Ascending aorta (tissue), 2 donors: ENCODE data around the gene TANC1. TPM values are rescaled to one million over a fixed set of nuclear protein-coding genes. Genes with fewer than 3 reads are reported as not detected.
A peak's percentile ranks its signal among the peaks of the same experiment; 100 is the strongest.

Experiments
- DNase-seq, 2 donors: peaks; one replicate each; pipeline ENCODE4 v3.0.0-alpha.2; 2019; ENCODE audit warnings: low spot score in 2 of 2
- H3K27ac ChIP-seq, 2 donors: fragments of 200-600 bp; sonication (generic); one replicate each; pipeline ENCODE4 v1.5.1; 2016 to 2017; ENCODE audit warnings: mild to moderate bottlenecking in 1 of 2
- H3K27me3 ChIP-seq: fragments of 200-600 bp; sonication (generic); one replicate; pipeline ENCODE4 v1.5.1; 2017
- H3K36me3 ChIP-seq, 2 donors: fragments of 200-600 bp; sonication (generic); one replicate each; pipeline ENCODE4 v1.5.1; 2016
- H3K4me1 ChIP-seq, 2 donors: fragments of 200-600 bp; sonication (generic); one replicate each; pipeline ENCODE4 v1.5.1; 2016 to 2017; ENCODE audit warnings: mild to moderate bottlenecking in 1 of 2
- H3K4me3 ChIP-seq, 2 donors: fragments of 200-600 bp; sonication (generic); one replicate each; pipeline ENCODE4 v1.5.1; 2016 to 2017; ENCODE audit warnings: mild to moderate bottlenecking in 1 of 2
- H3K9me3 ChIP-seq, 2 donors: fragments of 200-600 bp; sonication (generic); one replicate each; pipeline ENCODE4 v1.5.1; 2016
- intact Hi-C: fragments of 100-400 bp; cut with DNase I; formaldehyde crosslinking; loops from one replicate; pipeline ENCODE4 v1.15.1; 2023
- total RNA-seq: library from RNA; depleted of rRNA; stranded (reverse); fragments of >200 nt; gene quantifications from one replicate; pipeline ENCODE4 v1.1.0, GENCODE V29; 2016
- TF ChIP-seq, protein P1 (sequence below), 3 experiments: fragments of 200-600 bp in 2 of 3; fragments of 450-650 bp in 1 of 3; sonication (generic) in 2 of 3; IDR thresholded peaks; one replicate each; pipeline ENCODE4 v1.5.1; 2016 to 2019; ENCODE audit warnings: antibody characterized with exemption in 3 of 3, mild to moderate bottlenecking in 1 of 3, moderate library complexity in 1 of 3

TANC1 gene
- total RNA-seq, 1 donor from 2014 or later, result 45.4 TPM

- Histone ChIP-seq H3K4me3 (no peak overlapping the region), H3K27me3 (no peaks in the 10 kb centered on the region), H3K4me1 (no peaks in the 10 kb centered on the region), H3K36me3 (peaks cover 6 to 50% of the 10 kb centered on the region in 2 donors), H3K9me3 (peaks cover 0 to 12% of the 10 kb centered on the region in 2 donors), H3K27ac (no peak overlapping the region)
- TF ChIP-seq, protein P1, sequence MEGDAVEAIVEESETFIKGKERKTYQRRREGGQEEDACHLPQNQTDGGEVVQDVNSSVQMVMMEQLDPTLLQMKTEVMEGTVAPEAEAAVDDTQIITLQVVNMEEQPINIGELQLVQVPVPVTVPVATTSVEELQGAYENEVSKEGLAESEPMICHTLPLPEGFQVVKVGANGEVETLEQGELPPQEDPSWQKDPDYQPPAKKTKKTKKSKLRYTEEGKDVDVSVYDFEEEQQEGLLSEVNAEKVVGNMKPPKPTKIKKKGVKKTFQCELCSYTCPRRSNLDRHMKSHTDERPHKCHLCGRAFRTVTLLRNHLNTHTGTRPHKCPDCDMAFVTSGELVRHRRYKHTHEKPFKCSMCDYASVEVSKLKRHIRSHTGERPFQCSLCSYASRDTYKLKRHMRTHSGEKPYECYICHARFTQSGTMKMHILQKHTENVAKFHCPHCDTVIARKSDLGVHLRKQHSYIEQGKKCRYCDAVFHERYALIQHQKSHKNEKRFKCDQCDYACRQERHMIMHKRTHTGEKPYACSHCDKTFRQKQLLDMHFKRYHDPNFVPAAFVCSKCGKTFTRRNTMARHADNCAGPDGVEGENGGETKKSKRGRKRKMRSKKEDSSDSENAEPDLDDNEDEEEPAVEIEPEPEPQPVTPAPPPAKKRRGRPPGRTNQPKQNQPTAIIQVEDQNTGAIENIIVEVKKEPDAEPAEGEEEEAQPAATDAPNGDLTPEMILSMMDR (IDR thresholded peaks at IDR 0.05), result no peak
- intact Hi-C loops, result no loop called here
- DNase-seq, result no peak
These were observed 278.0 kb downstream of the TANC1 start for GRCh38 chr2:159246325-159246988.

DNA sequence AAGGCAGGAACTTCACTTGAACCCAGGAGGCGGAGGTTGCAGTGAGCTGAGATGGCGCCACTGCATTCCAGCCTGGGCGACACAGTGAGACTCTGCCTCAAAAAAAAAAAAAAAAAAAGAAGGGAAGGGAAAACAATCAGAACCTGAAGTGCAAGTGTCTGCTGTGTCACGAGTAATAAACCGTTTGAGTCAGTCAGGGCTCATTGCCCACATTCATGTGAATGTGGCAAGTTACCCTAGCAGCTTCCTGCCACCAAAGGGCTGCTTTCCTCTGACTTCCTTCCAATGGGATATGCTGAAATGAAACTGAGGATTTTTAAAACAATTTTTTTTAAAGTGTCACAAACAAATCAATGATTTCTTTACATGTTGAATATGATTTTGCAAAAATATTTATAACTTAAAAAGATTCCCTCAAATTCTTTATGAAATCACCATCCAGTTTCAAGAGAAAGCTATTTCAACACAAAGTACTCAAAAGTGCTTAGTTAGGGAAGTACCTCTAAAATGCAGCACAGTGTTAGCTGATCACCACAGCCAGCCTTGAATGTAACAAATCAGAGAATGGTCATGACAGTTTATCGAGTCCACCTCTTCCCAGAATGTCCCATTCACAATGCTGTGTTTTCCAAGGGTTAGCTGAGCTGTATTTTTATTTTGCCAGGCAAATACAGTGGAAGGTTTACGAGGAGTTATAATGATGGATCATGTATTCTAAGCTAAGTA is 281.7 kb downstream of the TANC1 start:
- Histone ChIP-seq H3K4me3 (peak overlapping the region in 1 of 2 donors; percentile 18), H3K4me1 (no peaks in the 10 kb centered on the region), H3K9me3 (peaks cover 0 to 11% of the 10 kb centered on the region in 2 donors)

DNA sequence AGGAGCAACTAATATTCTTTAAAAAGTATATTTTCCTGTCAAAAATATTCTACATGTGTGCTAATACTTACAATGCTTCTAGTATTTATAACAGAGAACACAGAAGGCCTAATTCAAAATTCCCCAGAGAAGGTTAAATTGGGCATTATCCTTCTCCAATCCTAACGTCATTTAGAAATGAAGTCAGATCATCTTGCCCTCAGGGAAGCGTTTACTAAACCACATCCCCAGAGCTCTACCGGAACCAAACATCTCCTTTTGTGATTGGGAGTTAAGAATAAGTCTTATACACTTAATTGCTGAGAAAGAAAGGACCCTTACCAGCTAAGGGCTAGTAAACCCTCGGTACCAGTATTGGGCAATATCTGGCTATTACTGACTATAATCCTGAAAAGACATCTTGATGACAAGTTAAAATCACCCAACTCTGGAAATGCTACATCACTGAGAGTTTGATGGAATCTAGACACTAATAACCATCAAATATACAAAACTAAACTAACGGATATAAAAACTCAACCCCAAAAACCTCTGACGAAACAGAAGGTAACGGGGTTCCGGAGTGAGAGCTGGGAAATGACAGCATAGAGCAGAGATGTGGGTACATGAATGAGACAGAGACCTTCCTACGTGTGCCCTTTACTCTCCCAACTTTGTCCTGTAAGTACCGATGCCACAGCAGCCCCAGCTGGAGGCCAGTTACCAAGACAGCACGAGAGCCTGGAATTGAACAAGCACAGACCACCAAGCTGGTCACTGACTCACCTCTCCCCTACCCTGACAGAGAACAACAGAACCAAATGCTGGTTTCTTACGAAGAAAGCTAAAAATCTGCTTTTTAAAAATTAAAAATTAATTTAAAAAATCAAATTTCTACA is 283.1 kb downstream of the TANC1 start:
- H3K27me3 ChIP-seq, result no peaks in the 10 kb centered on the region
- intact Hi-C loops, result no loop called here
- no peaks in the 10 kb centered on the region for H3K4me1 ChIP-seq
- peaks cover 0 to 8% of the 10 kb centered on the region in 2 donors for H3K9me3 ChIP-seq
- peaks cover 7 to 18% of the 10 kb centered on the region in 2 donors for H3K36me3 ChIP-seq
- no peak overlapping the region for H3K4me3 ChIP-seq
- peak overlapping the region; percentile 74 to 82 for H3K27ac ChIP-seq
- TF ChIP-seq, protein P1 (IDR thresholded peaks at IDR 0.05), result no peak
- DNase-seq, result no peak

More for the DNA sequence above, 281.7 kb downstream of the TANC1 start:
- DNase-seq, result peak; percentile 33 to 86
- no peaks in the 10 kb centered on the region for H3K27me3 ChIP-seq
- H3K27ac ChIP-seq, result peak overlapping the region; percentile 74 to 82
- intact Hi-C loops, result loop anchor here (1.0 kb wide), 1 partner anchor 36 kb away; the partner anchor contains the start of gene WDSUB1
- H3K36me3 ChIP-seq, result peaks cover 6 to 24% of the 10 kb centered on the region in 2 donors
- TF ChIP-seq, protein P1 (IDR thresholded peaks at IDR 0.05), result no peak

- intact Hi-C loops, result no loop called here
- DNase-seq, result no peak
- TF ChIP-seq, protein P1 (IDR thresholded peaks at IDR 0.05), result no peak
- no peaks in the 10 kb centered on the region for H3K4me1 ChIP-seq
- H3K4me3 ChIP-seq, result no peak overlapping the region
- H3K27ac ChIP-seq, result no peak overlapping the region
- no peaks in the 10 kb centered on the region for H3K27me3 ChIP-seq
- no peaks in the 10 kb centered on the region for H3K9me3 ChIP-seq
- peaks cover 7 to 12% of the 10 kb centered on the region in 2 donors for H3K36me3 ChIP-seq
These were observed 284.5 kb downstream of the TANC1 start for GRCh38 chr2:159252905-159253304.

GRCh38 chr2:159256159-159256558 is 287.7 kb downstream of the TANC1 start:
- TF ChIP-seq, protein P1 (IDR thresholded peaks at IDR 0.05), result no peak
- no peak overlapping the region for H3K4me3 ChIP-seq
- H3K27me3 ChIP-seq, result no peaks in the 10 kb centered on the region
- H3K4me1 ChIP-seq, result no peaks in the 10 kb centered on the region
- peaks cover 7 to 16% of the 10 kb centered on the region in 2 donors for H3K36me3 ChIP-seq
- intact Hi-C loops, result no loop called here
- H3K27ac ChIP-seq, result no peak overlapping the region
- no peak for DNase-seq
- no peaks in the 10 kb centered on the region for H3K9me3 ChIP-seq
